Posterior vena cava (tissue), 2 donors: Measurements from ENCODE around the gene ATP5PO. TPM values are rescaled to one million over a fixed set of nuclear protein-coding genes. Genes with fewer than 3 reads are reported as not detected.

Experiments
- DNase-seq: peaks from one replicate; pipeline ENCODE4 v3.0.0-alpha.2; 2020; ENCODE audit warnings: low spot score
- intact Hi-C, 2 donors: fragments of 100-400 bp; cut with DNase I; formaldehyde crosslinking; loops; one replicate each; pipeline versions ENCODE4 v1.14.1 to v1.14.2; 2022 to 2023
- long read RNA-seq, 2 donors: library from polyadenylated mRNA; unstranded; transcript quantifications; one replicate each; pipeline ENCODE4 v2.0.0, GENCODE V29; 2020 to 2021
- total RNA-seq, 2 donors: library from RNA; stranded (reverse); fragmentation: NEBNext Ultra II Directional; extraction: Animal tissue kit (Norgen Biotek cat#: 25700); gene quantifications; one replicate each; pipeline ENCODE4 v1.2.1, GENCODE V29; 2021
- donor health status: DM: yes; HTN: yes; CAD: no.
- donor health status: DM: yes; HTN: yes; CAD: no.

Gene ATP5PO, protein sequence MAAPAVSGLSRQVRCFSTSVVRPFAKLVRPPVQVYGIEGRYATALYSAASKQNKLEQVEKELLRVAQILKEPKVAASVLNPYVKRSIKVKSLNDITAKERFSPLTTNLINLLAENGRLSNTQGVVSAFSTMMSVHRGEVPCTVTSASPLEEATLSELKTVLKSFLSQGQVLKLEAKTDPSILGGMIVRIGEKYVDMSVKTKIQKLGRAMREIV
- total RNA-seq = 100 to 1,000 TPM; 138 to 167 TPM
- long read RNA-seq, donor 1, transcript ATP5PO-201 (7 exons, 932 nt) = major isoform, 42 of 44 reads
- long read RNA-seq, donor 1, partial matches to known transcripts = 1 of 44 reads
- long read RNA-seq, donor 1, other reads (novel, unspliced or antisense) = 1 of 44 reads
- long read RNA-seq, donor 2, transcript ATP5PO-201 (7 exons, 932 nt) = major isoform, 88 of 96 reads
- long read RNA-seq, donor 2, partial matches to known transcripts = 5 of 96 reads
- long read RNA-seq, donor 2, other reads (novel, unspliced or antisense) = 3 of 96 reads

DNA sequence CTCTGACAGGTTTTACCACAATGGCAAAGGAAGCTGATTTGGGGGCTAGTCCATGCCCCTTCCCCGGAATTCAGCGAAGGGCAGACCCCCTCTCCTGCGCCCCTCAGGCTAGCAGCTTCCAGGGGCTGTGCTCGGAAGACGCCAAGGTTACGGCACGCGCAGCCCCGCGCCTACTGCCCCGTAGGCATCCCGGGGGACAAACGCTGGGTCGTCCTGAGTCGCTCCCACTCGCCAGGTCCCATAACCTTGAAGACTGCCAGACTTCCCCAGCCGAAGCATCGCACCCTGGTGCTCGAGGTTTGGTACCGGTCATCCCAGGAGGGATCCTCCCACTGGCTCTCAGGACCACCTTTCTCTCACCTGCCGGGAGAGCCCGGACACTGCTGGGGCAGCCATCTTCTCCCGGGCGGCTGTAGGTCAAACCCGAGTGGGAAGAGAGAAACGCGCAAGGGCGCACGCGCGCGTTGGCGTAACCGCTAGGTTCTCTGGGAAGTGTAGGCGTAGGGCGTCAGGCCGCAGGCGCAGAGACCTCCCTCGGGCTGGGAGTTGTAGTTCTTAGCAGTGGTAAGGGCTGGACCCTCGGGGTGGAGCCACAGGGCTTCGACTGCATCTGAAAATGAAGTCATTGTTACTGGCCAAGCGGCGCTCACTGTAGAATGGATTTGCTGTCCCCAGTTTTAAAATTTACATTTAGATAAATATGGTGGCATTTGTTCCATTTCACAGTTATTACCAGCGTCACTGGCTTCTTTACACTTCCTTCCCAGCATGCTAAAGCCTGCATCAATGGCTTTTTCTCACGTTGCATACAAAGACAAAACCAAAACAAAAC lies at the start of gene ATP5PO:
Gene ATP5PO (minus strand): TSS at position 437 of the 832 bp plus-strand sequence. CDS start 41 bp downstream, at position 396.
- peak; percentile 100 for DNase-seq
- intact Hi-C loops = loop anchor here in 1 of 2 donors (5.0 kb wide), 1 partner anchor 432 kb away; no protein-coding TSS in a partner anchor

DNA sequence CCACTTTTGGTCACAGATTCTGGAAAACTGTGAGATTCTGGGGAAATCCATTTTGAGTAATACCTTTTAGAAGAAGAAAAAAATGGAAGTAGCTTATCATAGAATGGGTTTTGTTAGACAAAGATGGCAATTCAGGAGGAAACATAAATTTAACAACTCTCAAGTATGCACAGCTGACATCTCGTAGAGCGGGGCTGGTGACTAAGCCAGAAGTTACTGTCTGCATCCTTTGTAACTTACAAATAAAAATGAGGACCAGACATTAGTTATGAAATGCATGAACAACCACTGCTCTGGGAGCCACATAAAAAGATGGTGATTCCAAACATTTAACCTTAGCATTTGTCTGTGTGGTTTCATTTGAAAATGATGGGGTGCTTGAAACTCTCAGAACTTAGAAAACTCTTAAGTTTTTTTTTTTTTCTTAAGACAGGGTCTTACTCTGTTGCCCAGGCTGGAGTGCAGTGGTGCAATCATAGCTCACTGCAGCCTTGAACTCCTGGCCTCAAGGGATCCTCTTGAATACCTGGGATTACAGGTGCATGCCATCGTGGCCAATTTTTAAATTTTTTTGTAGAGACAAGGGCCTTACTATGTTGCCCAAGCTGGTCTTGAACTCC lies 49.2 kb upstream of the ATP5PO start:
- DNase-seq = no peak
- intact Hi-C loops = no loop called here

DNA sequence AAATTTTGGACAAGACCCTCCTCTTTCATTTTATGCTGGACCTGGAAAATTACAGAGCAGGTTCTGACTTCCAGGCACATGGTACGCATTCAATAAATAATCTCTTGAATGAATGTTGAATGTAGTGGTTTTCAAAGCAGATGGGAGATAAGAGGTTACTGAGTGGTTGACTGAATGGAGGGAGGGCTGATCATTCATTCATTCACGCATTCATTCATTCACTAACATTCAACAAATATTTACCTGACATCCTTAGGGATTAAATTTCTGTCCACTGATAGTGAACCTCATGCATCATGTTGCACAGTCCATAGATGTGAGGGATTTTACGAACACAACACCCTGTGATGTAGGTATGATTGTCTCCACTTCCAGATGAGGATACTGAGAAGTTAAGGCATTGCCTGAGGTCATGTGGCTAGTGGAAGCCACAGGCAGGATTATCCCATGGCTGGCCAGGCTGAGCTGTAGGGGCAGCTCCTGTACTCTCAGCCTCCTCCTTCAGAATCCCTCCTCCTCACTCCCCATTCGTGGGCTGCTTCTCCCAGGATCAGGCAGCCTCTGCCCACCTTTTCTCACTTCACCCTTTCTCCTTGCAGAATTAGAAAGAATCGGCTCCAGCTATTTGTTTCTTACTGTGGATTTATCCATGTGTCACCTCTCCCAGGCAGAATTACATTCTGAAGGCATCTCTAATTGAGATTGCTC lies 48.4 kb upstream of the ATP5PO start:
- DNase-seq = no peak
- intact Hi-C loops = no loop called here

DNA sequence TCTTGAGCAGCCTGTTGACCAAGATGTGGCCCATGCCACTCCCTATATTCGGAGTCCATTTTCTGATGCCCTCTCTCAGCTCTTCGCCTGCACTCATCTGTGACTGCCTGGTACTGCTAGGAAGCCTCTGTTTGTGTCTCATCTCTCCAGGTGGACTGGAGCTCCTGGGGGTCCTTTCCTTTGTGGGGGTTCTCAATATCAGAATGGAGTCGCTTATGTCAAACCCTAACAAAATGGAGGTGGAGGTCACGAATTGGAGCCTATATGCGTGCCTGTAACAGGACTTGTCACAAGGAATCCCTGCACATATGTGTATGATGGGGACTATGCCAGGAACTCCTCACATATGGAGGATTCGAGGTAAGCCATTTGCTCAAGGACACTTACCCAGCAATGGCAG lies 46.7 kb upstream of the ATP5PO start:
- no peak for DNase-seq
- intact Hi-C loops = no loop called here

DNA sequence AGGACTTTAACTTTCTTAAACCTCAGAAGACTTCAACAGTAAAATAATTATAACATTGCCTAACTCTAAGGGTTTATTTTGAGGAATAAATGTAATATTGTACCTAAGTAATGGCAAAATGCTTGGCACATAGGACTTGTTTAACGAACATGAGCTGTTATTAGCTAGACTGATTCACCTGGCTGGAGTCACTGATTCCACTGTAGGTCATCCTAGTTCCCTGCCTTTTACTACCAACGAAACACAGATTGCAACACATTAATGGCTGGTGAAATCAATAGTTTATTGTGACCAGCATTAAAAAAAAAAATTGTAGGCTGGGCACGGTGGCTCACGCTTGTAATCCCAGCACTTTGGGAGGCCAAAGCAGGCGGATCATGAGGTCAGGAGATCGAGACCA lies 45.5 kb upstream of the ATP5PO start:
- no peak for DNase-seq
- intact Hi-C loops = no loop called here

DNA sequence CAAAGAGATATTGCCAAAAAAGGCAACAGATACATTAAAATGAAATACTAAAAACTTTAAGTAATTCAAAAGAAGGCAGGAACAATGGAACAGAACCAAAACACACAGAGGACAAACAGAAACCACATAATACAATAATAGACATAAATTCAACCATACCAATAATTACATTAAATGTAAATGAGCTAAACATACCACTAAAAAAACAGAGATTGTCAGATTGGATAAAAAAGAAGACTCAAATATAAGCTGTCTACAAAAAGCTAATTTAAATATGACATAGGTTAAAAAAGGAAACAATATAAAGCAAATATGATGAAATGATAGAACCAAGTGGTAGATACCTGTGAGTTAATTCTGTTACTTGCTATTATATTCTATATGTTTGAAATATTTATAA lies 44.1 kb upstream of the ATP5PO start:
- DNase-seq = no peak
- intact Hi-C loops = no loop called here

DNA sequence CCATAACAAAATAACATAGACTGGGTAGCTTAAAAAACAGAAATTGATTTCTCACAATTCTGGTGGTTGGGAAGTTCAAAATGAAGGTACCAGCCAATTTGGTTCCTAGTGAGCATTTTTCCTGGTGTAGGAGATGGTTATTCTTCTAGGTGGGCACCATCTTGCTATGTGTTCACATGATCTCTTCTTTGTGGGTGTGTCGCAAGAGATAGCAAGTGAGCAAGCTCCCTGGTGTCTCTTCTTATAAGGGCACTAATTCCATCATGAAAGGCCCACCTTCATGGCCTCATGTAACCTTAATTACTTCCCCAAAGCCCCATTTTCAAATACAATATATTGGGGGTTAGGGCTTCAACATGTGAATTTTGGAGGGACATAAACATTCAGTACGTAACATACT lies 38.8 kb upstream of the ATP5PO start:
- intact Hi-C loops = no loop called here
- no peak for DNase-seq

DNA sequence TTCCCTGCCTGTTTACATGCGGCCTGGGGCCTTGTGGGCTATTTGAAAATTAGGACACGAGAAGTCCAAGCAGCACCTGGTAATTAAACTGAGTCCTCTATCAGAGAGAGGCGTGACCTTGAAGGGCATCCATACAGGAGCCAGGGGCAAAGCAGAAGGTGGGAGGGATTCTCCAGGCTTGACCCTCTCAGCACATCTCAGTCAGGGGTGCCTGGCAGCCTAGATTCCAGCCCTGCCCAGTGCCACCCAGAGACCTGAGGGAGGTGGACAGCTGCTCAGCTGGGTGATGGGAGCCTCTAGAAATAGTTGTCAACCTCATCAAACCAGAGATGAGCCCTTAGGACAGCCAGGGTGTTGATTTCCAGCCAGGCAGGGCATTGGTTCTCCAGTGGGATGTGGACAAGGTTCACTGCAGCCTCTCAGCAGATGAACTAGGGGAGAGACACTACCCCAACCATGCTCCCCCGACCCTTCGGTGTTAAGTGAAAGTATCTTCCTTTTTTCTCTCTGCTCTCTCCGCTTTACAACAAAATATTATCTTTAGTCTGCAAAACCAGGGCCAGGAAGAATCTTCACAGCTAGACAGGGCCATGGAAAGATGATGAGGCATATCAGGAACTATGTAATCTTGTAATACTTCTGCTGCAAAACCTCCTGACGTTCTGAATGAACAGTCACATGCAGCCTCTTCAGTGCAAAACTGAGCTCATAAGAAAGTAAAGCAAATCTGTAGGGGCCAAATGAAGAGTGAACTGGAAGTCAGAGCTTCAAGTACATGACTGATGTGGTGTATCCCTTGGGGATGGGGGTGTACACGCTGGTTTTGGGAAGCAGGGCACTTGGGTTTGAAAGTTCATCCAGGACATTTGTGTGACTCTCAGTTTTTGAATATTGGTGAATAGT lies 35.9 kb upstream of the ATP5PO start:
- DNase-seq = no peak
- intact Hi-C loops = loop anchor here in 1 of 2 donors (2.0 kb wide), 1 partner anchor 61 kb away; no protein-coding TSS in a partner anchor

DNA sequence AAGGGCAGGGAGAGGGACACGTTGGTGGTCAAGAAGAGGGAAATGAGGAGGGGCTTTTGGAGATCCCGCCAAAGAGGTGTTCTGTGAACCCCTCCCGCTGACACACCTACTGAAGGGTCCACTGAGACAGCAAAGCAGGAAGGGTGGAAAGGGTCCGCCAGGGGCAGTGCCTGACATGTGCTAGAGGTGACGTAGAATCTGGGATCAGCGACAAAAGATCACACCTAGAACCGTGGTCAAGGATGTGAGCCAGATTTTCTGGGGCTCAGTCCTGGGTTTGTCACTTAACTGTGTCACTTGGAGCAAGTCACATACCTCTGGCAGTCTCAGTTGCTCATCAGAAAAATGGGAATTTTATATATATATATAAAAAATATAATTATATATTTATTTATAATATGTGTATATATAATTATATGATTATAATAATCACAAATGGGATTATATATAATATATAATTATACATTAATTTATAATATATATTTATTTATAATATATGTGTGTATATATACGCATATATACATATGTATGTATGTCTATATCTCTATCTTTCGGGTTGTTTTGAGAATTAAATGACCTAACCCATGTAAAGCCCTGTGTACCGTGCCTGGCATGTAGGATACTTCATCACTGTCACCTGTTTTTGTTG lies 35.0 kb upstream of the ATP5PO start:
- intact Hi-C loops = loop anchor here in 1 of 2 donors (2.0 kb wide), 1 partner anchor 62 kb away; no protein-coding TSS in a partner anchor

DNA sequence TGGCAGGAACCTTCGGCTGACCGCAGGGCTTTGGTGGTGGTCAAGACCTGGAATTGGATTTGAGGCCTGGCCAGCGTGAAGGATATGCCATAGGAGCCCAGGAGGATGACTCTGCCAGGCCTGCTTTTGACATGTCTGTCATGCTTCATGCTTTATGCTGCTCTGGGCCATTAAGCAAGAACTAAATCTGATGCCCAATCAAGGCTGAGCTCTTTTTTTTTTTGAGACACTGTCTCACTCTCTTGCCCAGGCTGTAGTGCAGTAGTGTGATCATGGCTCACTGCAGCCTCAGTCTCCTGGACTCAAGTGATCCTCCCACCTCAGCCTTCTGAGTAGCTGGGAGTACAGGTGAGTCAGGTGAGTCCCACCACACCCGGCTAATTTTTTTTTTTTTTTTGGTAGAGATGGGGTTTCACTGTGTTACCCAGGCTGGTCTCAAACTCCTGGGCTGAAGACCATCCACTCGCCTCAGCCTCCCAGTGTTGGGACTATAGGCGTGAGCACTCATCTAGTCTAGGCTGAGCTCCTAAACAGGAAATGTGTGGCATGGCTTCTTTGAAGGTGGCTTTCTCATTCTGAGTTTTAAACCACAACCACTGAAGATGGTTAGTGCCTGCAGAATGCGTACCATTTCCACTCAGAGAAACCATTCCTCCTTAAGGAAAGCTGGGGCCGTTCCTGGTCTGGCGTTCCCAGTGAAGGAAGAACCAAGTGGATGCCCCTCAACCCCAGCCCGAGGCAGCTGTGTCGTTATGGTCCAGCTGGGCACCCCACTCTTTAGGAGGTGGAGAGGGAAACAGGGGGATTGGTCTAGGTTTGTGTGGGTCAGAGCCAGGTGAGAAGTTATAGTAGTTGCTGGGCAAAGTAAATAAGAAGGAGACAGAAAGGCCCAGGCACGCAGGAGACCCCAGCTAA lies 34.2 kb upstream of the ATP5PO start:
- intact Hi-C loops = loop anchor here (2.0 to 10.0 kb wide), 2 partner anchors 55 to 63 kb away; no protein-coding TSS in a partner anchor
- no peak for DNase-seq

More for the DNA sequence above, 35.0 kb upstream of the ATP5PO start:
- DNase-seq = no peak

DNA sequence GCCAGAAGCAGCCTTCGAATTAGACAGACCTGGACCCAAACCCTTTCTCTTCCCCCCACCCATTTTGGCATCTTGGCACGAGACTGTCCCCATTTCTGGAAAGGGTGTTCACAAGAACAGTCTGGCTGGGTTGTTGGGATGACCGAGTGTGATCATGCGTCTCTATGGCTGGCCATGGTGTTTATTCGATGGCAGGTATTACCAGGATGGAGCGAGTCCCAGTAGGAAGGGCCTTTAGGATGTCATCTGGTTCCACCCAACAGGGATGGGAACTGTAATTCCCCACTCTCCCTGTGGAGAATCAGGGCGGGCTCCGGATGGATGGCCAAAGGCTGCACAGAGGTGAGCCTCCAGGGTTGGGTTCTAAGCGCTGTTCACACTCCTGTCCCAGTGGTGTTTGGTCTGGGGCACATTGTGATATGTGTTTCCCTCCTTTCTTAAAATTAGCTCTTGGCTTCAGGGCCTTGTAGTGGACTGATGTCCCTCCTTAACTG lies 33.4 kb upstream of the ATP5PO start:
- no peak for DNase-seq
- intact Hi-C loops = loop anchor here in 1 of 2 donors (10.0 kb wide), 1 partner anchor 56 kb away; no protein-coding TSS in a partner anchor

DNA sequence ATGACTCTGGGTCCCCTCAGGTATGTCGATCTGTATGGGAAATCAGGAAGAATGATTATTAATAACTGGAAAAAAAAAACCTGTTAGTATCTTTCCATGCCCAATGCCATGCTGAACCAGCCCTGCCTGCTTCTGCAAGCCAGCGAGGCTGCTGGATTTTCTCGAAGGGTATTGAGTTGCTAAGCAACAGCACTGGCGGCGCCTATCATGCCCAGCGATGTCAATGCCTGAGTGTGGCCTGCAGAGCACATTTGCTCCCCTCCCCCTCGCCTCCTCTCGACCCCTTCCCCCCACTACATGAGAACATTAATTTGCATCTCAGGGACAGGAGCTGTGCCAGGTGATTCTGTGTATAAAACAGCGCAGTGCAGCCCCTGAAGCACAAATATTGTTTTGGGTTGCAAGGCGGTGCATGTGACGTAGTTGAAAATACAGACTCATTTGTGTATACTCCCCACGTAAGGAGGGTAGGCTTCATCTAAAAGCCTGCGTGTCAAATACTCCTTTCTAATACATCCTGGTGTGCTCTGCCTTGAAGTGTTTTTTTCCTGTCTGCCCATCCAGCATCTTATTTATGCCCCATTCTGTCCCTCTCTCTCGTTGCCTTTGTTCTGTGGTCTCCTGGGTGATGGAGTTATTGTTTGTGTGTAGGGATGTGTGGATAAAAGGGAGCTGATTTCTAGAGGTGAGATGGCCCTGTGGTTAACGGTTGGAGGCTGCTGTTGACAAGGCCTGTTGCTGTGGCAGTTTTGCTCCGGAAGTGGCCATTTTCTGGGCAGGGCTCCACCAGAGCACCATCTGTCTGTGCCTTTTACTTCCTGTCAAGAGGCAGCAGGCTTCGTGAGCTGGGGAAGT lies 32.7 kb upstream of the ATP5PO start:
- DNase-seq = no peak
- intact Hi-C loops = loop anchor here in 1 of 2 donors (10.0 kb wide), 1 partner anchor 56 kb away; no protein-coding TSS in a partner anchor

DNA sequence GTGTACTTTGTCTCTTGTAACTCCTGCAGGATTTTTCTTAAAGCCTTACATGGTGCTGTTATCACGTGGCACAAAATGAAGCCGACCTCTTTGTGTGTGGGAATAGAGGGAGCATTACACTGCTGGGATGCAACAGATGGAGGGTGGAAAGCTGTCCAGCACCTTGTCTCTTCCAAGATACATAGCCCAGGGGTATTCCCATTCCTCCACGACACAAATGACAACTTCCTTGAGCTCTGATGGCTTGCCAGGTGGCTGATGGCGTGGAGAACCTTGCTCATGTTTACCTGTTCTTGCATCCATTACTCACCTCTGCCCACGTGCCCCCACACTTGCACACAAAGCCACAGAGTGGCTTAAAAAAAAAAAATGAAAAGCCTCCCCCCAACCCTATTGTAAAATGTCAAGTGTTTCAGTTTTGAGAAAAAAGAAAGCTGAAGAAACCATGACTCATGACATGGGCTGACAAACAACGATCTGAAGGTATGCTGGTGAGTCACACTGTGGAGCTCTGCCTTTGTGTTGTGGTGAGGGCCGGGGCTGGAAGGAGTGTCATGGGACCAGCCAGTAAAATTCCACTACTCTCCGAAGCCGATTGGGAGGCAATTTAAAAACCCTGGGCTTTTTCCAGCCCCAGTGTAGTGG lies 32.0 kb upstream of the ATP5PO start:
- intact Hi-C loops = loop anchor here in 1 of 2 donors (10.0 kb wide), 1 partner anchor 57 kb away; no protein-coding TSS in a partner anchor
- no peak for DNase-seq

DNA sequence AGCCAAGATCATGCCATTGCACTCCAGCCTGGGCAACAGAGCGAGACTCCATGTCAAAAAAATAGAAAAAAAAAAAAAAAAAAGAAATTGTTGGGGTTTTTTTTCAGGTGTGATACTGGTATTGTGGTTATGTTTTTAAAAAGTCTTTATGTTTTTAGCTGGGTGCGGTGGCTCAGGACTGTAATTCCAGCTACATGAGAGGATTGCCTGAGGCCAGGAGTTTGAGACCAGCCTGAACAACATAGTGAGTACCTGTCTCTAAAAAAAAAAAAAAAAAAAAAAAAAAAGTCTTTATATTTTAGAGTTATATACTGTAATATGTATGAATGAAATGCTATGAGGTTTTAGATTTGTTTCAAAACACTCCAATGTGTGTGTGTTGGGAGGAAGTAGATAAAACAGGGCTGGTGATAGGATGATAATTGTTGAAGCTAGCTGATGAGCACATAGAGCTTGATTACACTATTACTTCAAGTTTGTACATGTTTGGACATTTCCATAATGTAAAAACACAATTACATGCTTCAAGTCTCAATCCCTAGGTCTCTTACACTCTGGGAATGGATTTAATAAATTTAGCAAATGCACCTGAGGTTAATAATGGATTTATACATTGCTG lies 30.2 kb upstream of the ATP5PO start:
- no peak for DNase-seq
- intact Hi-C loops = loop anchor here in 1 of 2 donors (10.0 kb wide), 1 partner anchor 59 kb away; no protein-coding TSS in a partner anchor
